Measurements from ENCODE around the gene CMKLR1.

Gene CMKLR1

GRCh38 chr12:108361606-108362005 lies 22.5 kb upstream of the CMKLR1 start:
- FAIRE-seq: no peak

DNA sequence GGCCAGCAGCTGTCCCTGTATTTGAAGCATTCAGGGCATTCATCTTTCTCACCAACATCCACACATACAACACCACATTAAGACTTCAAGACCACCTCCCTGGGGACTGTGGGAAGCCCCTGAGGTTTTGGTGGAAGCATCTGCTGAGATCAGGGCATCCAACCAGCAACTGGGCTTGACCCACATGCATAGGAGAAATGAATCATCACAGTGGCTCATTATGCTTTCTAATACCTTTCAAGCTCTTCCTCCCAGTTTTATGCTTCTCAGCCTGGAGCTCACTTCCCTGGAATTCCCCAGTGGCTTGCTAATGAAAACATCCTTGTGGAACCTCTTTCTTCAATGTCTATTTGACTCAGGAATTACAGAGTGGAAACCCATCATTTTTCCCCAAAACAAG lies 21.4 kb upstream of the CMKLR1 start:
- FAIRE-seq: no peak

GRCh38 chr12:108360057-108360456 lies 20.9 kb upstream of the CMKLR1 start:
- FAIRE-seq: no peak

DNA sequence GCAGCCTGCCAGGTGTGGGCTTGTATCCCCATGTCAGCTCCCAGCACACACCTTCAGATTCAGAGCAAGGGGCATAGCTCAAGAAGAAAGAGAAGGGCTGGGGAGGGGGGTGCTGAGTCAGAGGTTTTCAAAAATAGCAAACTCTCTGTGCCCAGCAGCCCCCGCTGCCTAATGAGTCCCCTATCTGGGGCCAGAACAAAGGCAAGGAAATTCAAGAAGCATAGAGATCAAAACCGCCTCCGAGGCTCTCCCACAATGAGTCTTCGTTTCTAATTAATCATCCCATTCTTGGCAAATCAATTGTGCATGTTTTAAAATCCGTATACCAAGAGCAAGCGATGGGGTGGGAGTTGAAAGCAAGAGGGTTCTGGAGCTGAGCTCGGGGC lies 19.5 kb upstream of the CMKLR1 start:
- FAIRE-seq: no peak

GRCh38 chr12:108357834-108358579 lies 18.9 kb upstream of the CMKLR1 start:
- FAIRE-seq: no peak

- FAIRE-seq: no peak
Measured at GRCh38 chr12:108356835-108357806, 18.0 kb upstream of the CMKLR1 start.

GRCh38 chr12:108355069-108355468 lies 16.0 kb upstream of the CMKLR1 start:
- FAIRE-seq: no peak

DNA sequence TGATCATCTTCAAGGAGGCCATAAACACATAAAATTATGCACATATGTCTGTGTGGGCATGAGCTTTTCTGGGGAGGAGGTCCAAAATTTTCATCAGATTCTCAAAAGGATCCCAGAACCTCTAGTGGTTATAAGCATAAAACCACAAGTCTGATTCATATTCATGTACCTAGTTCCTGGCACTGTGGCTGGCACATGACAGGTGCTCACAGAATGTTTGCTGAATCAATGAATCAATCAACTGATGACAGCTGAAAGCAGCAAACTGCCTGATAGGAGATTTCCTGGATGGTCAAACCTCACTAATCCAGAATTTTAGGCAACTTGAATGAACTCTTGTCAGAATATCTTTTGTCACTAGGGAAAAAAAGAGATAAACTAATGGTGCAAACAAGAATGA lies 13.5 kb upstream of the CMKLR1 start:
- no peak for FAIRE-seq

DNA sequence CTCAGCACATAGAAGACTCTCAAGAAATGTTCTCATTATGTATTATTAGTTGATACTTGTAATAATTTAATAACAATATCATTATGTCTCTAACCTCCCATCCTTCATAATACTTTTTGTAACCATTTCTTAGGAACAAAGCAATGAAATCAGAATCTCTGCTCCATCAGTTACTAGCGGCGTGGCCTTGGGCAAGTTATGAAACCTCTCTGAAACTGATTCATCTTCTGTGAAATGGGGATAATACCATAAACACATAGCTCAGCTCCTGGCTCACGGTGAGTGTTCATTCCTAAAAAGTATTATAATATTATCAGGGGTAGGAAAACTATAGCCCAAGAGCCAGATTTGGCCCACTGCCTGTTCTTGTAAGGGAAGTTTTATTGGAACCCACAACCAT lies 11.4 kb upstream of the CMKLR1 start:
- FAIRE-seq: no peak

DNA sequence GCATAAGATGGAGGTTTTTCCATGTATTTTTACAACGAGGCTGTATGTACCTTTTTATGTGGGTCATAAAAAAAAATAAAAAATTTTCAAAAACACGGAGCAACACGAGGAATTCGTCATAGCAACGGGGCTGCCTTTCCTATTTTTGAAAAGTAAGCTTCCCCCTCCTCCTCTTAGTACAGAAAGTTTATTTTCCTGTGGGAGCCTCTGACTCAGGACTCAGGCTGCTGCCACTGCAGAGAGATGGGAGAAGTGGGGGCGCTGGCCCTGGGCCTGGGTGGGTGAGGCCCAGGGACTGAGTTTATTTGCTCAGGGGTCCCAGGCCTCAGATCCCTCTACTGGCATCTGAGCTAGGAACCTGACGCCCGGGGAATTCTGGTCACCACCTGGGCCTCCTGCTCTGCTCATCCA lies 10.2 kb upstream of the CMKLR1 start:
- no peak for FAIRE-seq

- no peak for FAIRE-seq
Measured at GRCh38 chr12:108348842-108349241, 9.7 kb upstream of the CMKLR1 start.

DNA sequence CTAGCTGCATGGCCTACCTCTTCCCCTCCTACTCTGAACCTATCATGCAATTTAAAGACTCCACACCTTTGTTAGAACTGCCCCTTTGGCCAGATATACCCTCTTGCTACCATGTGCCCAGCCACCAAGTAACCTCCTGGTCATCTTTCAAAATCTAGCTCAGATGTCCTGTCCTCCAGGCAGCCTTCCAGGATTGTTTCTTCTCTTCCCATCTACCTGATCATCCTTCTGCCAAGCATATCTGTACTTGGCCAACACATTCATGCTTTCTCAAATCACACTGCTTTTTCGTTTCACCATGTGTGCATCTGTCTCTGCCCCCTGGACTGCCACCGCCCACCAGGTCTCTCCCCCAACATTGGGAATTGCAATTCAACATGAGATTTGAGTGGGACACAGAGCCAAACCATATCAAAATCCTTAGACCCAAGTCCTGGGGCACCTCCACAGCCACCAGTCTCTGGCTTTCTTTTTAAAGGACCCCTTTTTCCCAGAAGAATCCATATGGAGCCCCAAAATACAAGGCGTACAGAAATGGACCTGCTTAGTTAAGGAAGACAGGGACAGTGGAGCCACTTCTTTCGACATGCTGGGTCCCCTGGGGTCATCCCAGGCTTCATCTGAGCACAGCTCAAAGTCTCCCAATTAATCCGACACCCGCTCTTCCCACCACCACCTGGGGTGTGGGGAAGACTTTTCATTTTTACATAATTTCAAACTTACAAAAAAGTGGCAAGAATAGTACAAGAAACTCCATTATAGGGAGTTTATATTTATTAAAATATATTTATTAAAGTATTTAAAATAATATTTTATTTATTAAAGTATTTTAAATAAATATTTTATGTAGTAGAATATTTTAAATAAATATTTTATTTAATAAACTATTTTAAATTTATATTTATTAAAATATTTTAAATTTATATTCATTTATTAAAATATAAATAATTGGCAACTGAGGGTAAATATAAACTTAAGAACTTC lies 7.9 kb upstream of the CMKLR1 start:
- no peak for FAIRE-seq

DNA sequence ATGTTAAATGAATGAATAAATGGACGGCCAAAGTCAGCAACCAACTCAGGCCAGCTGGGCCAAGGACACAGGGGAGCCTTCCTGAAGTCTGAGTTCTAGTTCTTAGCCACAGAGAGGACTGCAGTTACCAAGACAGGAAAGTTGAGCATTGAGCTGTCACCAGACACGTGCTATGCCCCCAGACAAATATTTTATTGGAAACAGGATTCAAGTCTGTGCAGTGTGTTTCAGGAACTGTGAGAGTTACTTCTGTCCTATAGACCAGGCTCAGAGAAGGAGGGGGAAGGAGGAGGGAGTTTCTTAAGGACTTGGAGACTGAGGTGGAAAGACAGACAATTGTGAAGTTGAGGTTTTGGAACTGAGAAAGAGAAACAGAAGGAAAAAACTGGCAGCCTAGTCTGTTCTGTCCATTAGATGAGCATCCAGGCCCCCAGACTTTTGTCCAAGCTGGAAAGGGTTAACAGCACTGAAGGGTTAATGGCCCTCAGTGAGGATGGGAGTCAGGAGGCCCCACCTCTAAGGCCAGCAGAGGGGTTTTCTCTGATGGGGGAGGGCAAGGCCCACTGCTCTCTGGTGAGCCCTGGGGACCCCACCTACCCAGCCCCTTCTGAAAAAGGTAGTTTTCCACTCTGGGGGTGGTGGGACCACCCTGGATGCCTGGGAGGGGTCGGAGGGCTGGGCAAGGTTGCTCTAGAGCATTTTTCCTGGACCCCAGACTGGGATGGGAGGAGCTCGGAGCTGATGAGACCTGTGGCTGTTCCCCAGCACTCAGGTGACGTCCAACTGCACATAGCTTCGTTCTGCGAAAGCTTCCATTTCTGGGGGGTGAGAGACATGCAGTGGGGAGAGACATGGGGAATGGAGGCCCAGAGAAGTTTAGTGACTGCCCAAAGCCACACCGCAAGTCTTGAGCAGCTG lies 6.9 kb upstream of the CMKLR1 start:
- FAIRE-seq: no peak

- FAIRE-seq: no peak
Measured at GRCh38 chr12:108342985-108343384, 3.9 kb upstream of the CMKLR1 start.

DNA sequence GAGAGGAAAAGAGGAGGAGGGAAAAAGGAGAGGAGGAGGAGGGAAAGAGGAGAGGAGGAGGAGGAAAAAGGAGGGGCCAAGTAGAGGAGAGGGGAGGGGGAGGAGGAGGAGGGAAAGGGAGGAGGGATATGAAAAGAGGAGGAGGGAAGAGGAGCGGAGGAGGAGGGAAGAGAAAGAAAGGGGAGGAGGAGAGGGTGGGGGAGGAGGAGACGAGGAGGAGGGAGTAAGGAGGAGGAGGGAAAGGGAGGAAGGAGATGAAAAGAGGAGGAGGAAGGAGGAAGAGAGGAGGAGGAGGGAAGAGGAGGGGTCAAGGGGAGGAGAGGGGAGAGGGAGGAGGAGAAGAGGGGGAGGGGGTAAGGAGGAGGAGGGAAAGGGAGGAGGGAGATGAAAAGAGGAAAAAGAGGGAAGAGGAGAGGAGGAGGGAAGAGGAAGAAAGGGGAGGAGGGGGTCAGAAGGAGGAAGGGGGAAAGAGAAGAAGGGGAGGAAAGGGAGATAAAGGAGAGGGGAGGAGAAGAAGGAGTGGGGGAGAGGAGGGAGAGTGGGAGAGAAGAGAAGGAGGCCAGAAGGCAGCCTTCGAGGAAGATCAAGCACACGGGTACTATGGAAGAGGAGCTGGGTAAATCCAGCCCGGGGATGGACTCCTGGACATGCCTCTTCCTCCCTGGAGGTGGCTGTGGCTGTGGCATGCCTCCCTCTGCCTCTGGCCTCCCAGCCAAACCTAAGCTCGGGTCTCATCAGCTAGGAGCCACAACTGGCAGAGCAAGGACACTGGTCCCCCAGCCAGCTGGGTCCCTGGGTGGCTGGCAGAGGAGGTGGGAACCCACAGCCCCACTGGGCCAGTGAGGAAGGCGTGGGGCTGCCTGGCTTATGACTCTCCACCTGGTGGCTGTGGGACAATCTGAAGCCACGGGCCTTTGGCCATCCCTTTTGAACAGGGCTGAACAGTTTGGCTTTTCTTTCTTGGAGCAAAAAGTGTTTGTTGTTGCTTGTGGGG lies 3.0 kb upstream of the CMKLR1 start:
- FAIRE-seq: no peak

GRCh38 chr12:108341356-108341755 lies 2.2 kb upstream of the CMKLR1 start:
- no peak for FAIRE-seq

DNA sequence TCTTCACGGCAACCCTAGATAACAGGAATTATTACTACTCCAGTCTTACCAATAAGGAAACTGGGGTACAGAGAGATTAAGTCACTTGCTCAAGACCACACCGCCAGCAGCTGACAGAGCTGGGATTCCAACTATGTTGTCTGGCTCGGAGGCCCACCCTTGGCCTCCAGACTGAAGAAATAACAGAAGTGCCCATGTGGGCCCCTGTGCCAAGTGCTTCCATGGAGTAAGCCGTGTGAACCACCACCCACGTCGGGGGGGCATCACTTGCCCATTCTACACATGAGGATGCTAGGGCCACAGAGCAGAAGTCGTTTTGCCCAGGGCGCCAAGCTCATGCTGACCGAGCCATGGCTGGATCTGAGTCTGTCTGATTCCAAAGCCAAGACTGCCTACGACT lies 926 bp upstream of the CMKLR1 start:
- FAIRE-seq: no peak

DNA sequence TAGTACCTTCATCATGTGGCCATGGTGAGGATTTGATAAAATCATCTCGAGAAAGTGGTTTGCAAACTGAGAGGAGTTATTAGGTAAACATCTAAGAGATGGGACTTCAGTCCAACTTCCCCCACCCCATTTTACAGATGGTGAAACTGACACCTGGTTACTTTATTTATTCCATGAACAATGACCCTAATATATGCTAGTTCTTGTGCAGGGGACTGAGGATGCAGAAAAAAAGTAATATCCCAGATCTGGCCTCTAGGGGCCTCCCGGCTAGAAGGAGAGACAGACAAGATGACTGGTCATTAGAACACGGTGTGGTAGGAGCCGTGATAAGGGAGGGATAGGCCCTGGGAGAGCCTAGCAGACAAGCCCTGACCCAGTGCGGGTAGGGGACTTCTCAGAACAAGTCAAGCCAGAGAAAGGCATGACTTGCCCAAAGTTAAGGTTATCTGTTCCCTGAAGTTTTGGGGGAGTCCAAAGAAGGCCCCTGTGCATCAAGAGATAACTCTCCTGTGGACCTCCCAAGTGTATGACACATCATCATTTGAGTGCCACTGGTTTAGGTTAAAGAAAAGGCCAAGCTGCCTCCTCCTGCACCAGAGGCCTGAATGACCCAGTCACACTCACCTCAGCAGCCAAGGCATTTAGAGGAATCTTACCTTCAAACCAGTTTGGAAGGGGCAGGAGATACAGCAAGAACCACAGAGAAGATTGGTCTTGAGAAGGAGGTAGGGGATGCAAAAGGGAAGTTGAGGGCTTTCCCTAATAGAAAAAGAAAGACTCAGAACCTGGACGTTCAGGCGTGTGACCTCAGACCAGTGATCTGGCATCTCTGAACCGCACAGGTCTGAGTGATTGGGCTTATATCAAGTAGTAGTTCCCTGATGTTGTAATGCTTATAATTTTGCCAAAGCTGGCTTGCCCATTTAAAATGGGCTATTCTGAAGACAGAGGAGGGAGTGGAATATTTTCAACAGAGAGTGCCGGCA lies 1.6 kb downstream of the CMKLR1 start:
- FAIRE-seq: no peak
